Esophagus (tissue), 2 donors: ENCODE data around the gene ALKBH4. TPM values are rescaled to one million over a fixed set of nuclear protein-coding genes. Genes with fewer than 3 reads are reported as not detected.

Experiments used
- H3K27ac ChIP-seq, 2 donors: one replicate each; pipeline ENCODE4 v1.5.1; 2013; ENCODE audit warnings: low read depth in 2 of 2, mild to moderate bottlenecking in 2 of 2, inconsistent platforms in 1 of 2, low read length in 1 of 2, moderate library complexity in 1 of 2
- H3K27me3 ChIP-seq, 2 donors: one replicate each; pipeline ENCODE4 v1.6.1; 2013; ENCODE audit warnings: low read length in 2 of 2, control low read depth in 1 of 2, mild to moderate bottlenecking in 1 of 2; ENCODE audit not compliant: insufficient read depth in 2 of 2, control insufficient read depth in 1 of 2
- H3K36me3 ChIP-seq, 2 donors: one replicate each; pipeline ENCODE4 v1.6.1; 2013; ENCODE audit warnings: low read length in 1 of 2; ENCODE audit not compliant: control insufficient read depth in 2 of 2, insufficient read depth in 2 of 2
- H3K4me1 ChIP-seq, 2 donors: one replicate each; pipeline ENCODE4 v1.6.1; 2013; ENCODE audit warnings: low read length in 1 of 2; ENCODE audit not compliant: control insufficient read depth in 2 of 2, insufficient read depth in 2 of 2
- H3K4me3 ChIP-seq, 2 donors: one replicate each; pipeline ENCODE4 v1.5.1; 2013; ENCODE audit warnings: low read length in 2 of 2, mild to moderate bottlenecking in 2 of 2, low read depth in 1 of 2, moderate library complexity in 1 of 2
- H3K9me3 ChIP-seq, 2 donors: one replicate each; pipeline ENCODE4 v1.6.1; 2013; ENCODE audit warnings: mild to moderate bottlenecking in 2 of 2, low read depth in 1 of 2, low read length in 1 of 2, moderate library complexity in 1 of 2; ENCODE audit not compliant: control insufficient read depth in 2 of 2, insufficient read depth in 1 of 2
- WGBS, 2 donors: extraction: QIAGEN DNeasy Blood & Tissue Kit; methylation state at CpG; one replicate each; pipeline ENCODE4 v1.1.7; 2013; 5-methylcytosine and 5-hydroxymethylcytosine counted together
- polyA plus RNA-seq, 2 donors: library from polyadenylated mRNA; stranded (reverse); fragments of 200-250 nt; gene quantifications; one replicate each; pipeline ENCODE4 v1.2.3, GENCODE V29; 2013
- donor health status: healthy with polysubstance abuse.
- donor health status: Bipolar disorder and iron deficiency.

ALKBH4 gene
- polyA plus RNA-seq, 2 donors: 7.6 TPM

DNA sequence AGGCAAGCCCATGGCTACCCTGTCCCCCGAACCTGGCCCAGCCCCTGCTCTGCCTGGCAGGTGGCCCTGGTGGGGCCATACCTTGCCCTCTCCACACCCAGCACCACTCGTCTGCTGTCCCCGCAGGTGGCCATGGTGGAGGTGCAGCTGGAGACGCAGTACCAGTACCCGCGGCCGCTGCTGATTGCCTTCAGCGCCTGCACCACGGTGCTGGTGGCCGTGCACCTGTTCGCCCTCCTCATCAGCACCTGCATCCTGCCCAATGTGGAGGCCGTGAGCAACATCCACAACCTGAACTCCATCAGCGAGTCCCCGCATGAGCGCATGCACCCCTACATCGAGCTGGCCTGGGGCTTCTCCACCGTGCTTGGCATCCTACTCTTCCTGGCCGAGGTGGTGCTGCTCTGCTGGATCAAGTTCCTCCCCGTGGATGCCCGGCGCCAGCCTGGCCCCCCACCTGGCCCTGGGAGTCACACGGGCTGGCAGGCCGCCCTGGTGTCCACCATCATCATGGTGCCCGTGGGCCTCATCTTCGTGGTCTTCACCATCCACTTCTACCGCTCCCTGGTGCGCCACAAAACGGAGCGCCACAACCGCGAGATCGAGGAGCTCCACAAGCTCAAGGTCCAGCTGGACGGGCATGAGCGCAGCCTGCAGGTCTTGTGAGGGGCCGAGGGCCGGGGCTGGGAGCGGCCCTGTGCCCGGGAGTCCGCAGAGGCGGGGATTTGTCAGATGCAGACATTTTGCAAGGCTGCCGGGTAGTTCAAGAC is 18.1 kb downstream of the ALKBH4 start:
- Histone ChIP-seq H3K27ac (no peak overlapping the region), H3K9me3 (no peaks in the 10 kb centered on the region), H3K27me3 (no peaks in the 10 kb centered on the region), H3K4me1 (peaks cover 0 to 2% of the 10 kb centered on the region in 2 donors), H3K4me3 (no peak overlapping the region), H3K36me3 (peaks cover 0 to 3% of the 10 kb centered on the region in 2 donors)
- 94 to 95% methylated on average over 41 of the region's 41 CpGs for WGBS, 2 donors

DNA sequence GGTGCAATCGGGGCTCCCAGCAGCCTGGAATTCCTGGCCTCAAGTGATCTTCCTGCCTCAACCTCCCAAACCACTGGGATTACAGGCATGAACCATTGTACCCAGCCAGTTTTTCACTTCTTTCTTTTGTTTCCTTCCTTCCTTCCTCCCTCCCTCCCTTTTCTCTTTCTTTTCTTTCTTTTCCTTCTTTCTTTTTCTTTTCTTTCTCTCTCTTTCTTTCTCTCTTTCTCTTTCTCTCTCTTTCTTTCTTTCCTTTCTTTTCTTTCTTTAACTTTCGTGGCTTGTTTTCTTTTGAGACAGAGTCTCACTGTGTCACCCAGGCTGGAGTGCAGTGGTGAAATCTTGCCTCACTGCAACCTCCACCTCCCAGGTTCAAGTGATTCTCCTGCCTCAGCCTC is 19.0 kb downstream of the ALKBH4 start:
- peaks cover 0 to 4% of the 10 kb centered on the region in 2 donors for H3K36me3 ChIP-seq
- no peaks in the 10 kb centered on the region for H3K4me1 ChIP-seq
- H3K4me3 ChIP-seq: no peak overlapping the region
- WGBS, 2 donors: 75 to 77% methylated on average over 2 of the region's 2 CpGs
- H3K27me3 ChIP-seq: no peaks in the 10 kb centered on the region
- H3K27ac ChIP-seq: no peak overlapping the region
- no peaks in the 10 kb centered on the region for H3K9me3 ChIP-seq

DNA sequence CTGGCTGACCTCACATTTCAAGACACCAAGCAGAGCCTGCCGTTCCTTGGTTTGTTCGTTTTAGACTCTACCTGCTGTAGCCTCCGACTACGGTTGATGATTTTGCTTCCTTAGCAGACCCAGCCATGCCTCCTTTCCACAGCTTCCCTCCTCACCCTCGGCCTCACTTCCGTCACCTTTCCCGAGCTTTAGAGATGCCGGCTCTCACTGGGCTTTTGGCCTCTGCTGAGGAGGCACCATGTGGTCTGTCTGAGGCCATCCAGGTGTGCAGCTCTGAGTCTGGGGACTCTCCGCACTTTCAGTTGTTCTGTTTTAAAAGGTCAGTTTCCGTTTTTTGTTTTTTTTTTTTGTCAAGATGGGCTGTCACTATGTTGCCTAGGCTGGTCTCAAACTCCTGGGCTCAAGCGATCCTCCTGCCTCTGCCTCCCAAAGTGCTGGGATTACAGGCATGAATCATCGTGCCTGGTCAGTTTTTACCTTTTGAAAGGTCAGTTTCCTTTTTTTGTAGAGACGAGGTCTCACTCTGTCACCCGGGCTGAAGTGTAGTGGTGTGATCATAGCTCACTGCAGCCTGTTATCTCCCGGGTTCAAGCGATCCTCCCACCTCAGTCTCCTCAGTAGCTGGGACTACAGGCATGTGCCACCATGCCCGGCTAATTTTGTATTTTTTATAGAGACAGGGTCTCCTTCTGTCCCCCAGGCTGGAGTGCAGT is 19.5 kb downstream of the ALKBH4 start:
- Histone ChIP-seq H3K36me3 (peaks cover 0 to 4% of the 10 kb centered on the region in 2 donors), H3K9me3 (no peaks in the 10 kb centered on the region), H3K27ac (no peak overlapping the region), H3K27me3 (no peaks in the 10 kb centered on the region), H3K4me3 (no peak overlapping the region), H3K4me1 (no peaks in the 10 kb centered on the region)
- 88% methylated on average over 17 of the region's 17 CpGs for WGBS, 2 donors

DNA sequence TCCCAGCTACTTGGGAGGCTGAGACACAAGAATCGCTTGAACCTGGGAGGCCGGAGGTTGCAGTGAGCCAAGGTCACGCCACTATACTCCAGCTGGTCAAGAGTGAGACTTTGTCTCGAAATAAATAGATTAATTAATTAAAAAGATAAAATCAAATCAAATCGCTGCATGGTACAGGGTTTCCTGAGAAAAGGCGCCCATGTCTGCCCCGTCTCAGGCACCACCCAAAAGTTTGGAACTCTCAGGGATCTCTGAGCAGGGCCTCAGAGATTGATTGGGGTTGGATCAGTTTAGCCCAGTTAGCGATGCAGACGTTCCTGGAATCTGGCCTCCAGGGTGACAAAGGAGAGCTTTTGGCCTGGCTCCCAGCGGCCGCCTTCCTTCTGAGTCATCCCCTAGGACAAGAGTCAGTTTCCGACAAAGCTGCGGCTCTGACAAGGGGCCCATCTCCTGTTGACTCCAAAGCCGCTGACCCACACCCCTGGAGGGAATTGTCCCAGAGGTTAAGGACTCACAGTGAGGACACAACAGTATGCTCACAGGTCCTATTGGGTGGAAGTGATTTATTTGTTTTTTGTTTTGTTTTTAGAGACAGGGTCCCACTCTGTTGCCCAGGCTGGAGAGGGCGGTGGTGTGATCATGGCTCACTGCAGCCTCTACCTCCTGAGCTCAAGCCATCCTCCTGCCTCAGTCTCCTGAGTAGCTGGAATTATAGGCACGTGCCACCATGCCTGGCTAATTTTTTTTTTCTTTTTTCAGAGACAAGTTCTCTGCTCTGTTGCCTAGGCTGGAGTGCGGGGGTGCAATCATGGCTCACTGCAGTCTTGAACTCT is 24.5 kb downstream of the ALKBH4 start:
- Histone ChIP-seq H3K4me3 (no peak overlapping the region), H3K27me3 (no peaks in the 10 kb centered on the region), H3K36me3 (peaks cover 0 to 8% of the 10 kb centered on the region in 2 donors), H3K9me3 (no peaks in the 10 kb centered on the region), H3K27ac (no peak overlapping the region), H3K4me1 (no peaks in the 10 kb centered on the region)
- 60 to 75% methylated on average over 17 of the region's 17 CpGs for WGBS, 2 donors

DNA sequence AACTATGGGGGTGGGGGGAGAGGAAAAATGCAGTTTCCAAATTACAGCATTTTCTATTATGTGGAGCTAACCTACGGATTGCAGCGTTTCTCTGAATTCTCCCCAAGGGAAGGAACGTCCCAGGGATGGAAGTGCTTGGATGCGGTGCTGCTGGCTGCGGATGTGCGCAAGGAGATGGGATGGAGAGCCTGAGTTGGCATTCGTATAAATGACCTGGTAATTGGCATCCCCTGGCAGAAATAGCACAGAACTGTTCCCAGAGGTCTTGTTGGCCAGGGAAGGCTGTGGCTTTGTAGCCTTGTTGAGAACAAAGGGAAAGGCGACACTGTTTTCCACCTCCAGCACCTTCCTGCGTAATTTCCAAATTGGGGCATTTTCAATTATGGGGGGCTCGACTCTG is 28.5 kb downstream of the ALKBH4 start:
- H3K27me3 ChIP-seq: no peaks in the 10 kb centered on the region
- H3K9me3 ChIP-seq: no peaks in the 10 kb centered on the region
- peaks cover 0 to 6% of the 10 kb centered on the region in 2 donors for H3K4me1 ChIP-seq
- H3K36me3 ChIP-seq: peaks cover 0 to 5% of the 10 kb centered on the region in 2 donors
- no peak overlapping the region for H3K4me3 ChIP-seq
- H3K27ac ChIP-seq: no peak overlapping the region
- 94 to 95% methylated on average over 10 of the region's 10 CpGs for WGBS, 2 donors

DNA sequence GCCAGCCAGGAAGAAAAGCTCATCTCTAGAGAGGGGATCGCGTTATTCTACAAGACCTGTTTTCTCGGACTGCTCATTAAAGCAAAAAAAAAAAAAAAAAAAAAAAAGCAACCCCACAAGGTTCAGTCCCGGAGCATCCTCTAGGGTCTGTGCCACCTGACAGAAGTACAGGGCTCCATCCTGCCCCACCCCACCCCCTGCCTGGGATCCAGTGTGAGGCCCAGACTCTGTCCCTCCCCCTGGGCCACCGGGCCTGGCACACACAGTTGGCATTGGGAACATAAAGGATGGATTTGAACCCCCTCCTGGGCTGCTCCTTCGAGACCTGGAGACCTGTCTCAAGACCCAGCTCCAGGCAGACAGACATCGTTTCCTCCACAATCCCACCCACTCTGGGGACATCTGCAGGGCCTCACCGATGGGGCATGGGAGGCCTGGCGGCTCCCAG is 30.6 kb downstream of the ALKBH4 start:
- Histone ChIP-seq H3K4me3 (peak overlapping the region; percentile 65 to 67), H3K27me3 (no peaks in the 10 kb centered on the region), H3K4me1 (peaks cover 0 to 6% of the 10 kb centered on the region in 2 donors), H3K9me3 (no peaks in the 10 kb centered on the region), H3K36me3 (peaks cover 0 to 4% of the 10 kb centered on the region in 2 donors), H3K27ac (peak overlapping the region; percentile 24 to 45)
- 31 to 35% methylated on average over 9 of the region's 9 CpGs for WGBS, 2 donors

DNA sequence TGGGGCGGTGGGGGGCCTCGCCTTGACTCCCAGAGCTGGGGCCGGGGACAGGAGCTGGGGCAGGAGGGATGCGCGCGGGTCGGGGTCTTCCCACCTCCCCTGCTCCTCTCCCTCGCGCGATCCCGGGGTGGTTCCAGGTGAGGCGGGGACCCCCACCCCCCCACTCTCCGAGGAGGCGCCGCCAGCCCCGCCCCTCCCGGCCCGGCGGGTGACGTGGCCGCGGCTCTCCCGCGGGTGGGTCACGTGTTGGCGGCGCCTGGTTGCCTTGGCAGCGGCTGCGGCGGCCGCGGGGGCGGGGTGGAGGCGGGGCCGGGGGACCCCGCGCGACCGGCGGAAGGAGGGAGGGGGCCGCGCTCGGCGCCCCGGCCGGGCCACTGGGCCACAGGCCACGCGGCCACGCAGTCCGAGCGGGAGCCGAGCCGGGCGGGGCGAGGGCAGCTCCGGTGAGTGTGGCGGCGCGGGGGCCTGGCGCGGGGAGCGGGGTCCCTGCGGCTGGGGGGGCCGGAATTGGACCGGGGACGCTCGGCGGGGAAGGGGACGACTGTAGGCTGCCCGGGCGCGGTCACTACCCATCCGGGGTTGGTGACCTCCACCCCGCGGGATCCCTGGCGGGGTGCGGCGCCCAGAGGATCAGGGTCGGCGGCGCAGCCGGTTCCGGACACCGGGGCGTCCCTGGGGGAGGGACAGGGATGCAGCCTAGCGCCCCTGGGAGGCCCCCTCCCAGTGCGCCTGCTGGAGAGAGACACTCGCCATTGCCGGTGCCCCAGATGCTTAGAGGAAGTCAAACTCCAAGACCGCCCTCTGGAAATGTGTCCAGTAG is 31.2 kb downstream of the ALKBH4 start, which contains the start of gene ORAI2:
TSS of gene ORAI2 (plus strand) at position 357 of the 820 bp plus-strand sequence. CDS start 5,382 bp downstream, outside the sequence.
- 0 to 1% methylated on average over 56 to 90 of the region's 90 CpGs for WGBS, 2 donors
- H3K27me3 ChIP-seq: no peaks in the 10 kb centered on the region
- H3K4me1 ChIP-seq: peaks cover 0 to 6% of the 10 kb centered on the region in 2 donors
- peak within 1 kb of the TSS; percentile 65 to 67 for H3K4me3 ChIP-seq
- H3K9me3 ChIP-seq: no peaks in the 10 kb centered on the region
- H3K36me3 ChIP-seq: no peaks in the 10 kb centered on the region
- peak within 1 kb of the TSS; percentile 60 to 73 for H3K27ac ChIP-seq

DNA sequence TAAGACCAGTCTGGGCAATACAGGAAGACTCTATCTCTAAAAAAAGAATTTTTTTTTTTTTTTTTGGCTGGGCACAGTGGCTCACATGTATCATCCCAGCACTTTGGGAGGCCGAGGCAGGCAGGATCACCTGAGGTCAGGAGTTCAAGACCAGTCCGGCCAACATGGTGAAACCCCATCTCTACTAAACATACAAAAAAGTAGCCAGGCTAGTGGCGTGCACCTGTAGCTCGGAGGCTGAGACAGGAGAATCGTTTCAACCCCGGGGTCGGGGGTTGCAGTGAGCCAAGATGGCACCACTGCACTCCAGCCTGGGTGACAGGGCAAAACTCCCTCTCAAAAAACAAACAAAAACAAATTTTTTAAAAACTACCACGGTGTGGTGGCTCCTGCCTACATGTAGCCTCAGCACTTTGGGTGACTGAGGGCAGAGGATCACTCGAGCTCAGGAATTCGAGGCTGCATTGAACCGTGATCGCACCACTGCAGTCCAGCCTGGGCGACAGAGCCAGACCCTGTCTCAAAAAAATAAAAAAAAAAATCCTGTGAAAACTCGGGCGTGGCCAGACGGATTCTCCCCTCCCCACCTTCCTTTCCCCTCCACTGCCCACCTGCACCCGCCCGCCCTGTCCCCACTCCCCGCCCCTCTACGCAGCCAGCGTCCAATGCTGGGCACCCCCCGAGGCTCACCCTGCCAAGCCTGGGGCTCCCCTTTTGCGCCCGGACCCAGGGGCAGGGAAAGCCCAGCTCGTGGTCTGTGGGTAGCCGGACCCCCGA is 32.0 kb downstream of the ALKBH4 start:
- Histone ChIP-seq H3K27ac (peak overlapping the region; percentile 60 to 73), H3K27me3 (no peaks in the 10 kb centered on the region), H3K36me3 (peaks cover 0 to 2% of the 10 kb centered on the region in 2 donors), H3K4me1 (peaks cover 0 to 6% of the 10 kb centered on the region in 2 donors), H3K4me3 (peak overlapping the region; percentile 65 to 67), H3K9me3 (no peaks in the 10 kb centered on the region)
- WGBS, 2 donors: 26 to 29% methylated on average over 26 to 27 of the region's 27 CpGs
